GM12872 (cell line): ENCODE measurements around the gene CD99L2.

Source experiments
- CTCF ChIP-seq: IDR thresholded peaks from 3 replicates; pipeline ENCODE4 v1.5.1; 2011; ENCODE audit warnings: low read depth, mild to moderate bottlenecking, low read length, moderate library complexity; ENCODE audit not compliant: insufficient read depth

Gene CD99L2

GRCh38 chrX:150813922-150814321, 84.5 kb downstream of the CD99L2 start:
- TF ChIP-seq CTCF, result no peak

- no peak for TF ChIP-seq CTCF
Observed at GRCh38 chrX:150806827-150807226, 91.6 kb downstream of the CD99L2 start.

- no peak for TF ChIP-seq CTCF
Observed at GRCh38 chrX:150805736-150806135, 92.7 kb downstream of the CD99L2 start.

- TF ChIP-seq CTCF, result no peak
Observed at GRCh38 chrX:150792949-150793527, 105.4 kb downstream of the CD99L2 start.

GRCh38 chrX:150790021-150790420, 108.4 kb downstream of the CD99L2 start:
- TF ChIP-seq CTCF, result no peak

GRCh38 chrX:150781677-150782076, 116.8 kb downstream of the CD99L2 start:
- TF ChIP-seq CTCF, result no peak

GRCh38 chrX:150779385-150779784, 119.1 kb downstream of the CD99L2 start:
- no peak for TF ChIP-seq CTCF
